Esophagus (tissue), 2 donors: ENCODE data around the gene CFAP74. TPM values are rescaled to one million over a fixed set of nuclear protein-coding genes. Genes with fewer than 3 reads are reported as not detected.
"Not testable (repeated sequence)": the region's sequence is repeated elsewhere in the genome, so short reads cannot be mapped to it uniquely, and the experiment has no call there.

ENCODE experiments used
- H3K27ac ChIP-seq, 2 donors: one replicate each; pipeline ENCODE4 v1.5.1; 2013; ENCODE audit warnings: low read depth in 2 of 2, mild to moderate bottlenecking in 2 of 2, inconsistent platforms in 1 of 2, low read length in 1 of 2, moderate library complexity in 1 of 2
- H3K27me3 ChIP-seq, 2 donors: one replicate each; pipeline ENCODE4 v1.6.1; 2013; ENCODE audit warnings: low read length in 2 of 2, control low read depth in 1 of 2, mild to moderate bottlenecking in 1 of 2; ENCODE audit not compliant: insufficient read depth in 2 of 2, control insufficient read depth in 1 of 2
- H3K36me3 ChIP-seq, 2 donors: one replicate each; pipeline ENCODE4 v1.6.1; 2013; ENCODE audit warnings: low read length in 1 of 2; ENCODE audit not compliant: control insufficient read depth in 2 of 2, insufficient read depth in 2 of 2
- H3K4me1 ChIP-seq, 2 donors: one replicate each; pipeline ENCODE4 v1.6.1; 2013; ENCODE audit warnings: low read length in 1 of 2; ENCODE audit not compliant: control insufficient read depth in 2 of 2, insufficient read depth in 2 of 2
- H3K4me3 ChIP-seq, 2 donors: one replicate each; pipeline ENCODE4 v1.5.1; 2013; ENCODE audit warnings: low read length in 2 of 2, mild to moderate bottlenecking in 2 of 2, low read depth in 1 of 2, moderate library complexity in 1 of 2
- H3K9me3 ChIP-seq, 2 donors: one replicate each; pipeline ENCODE4 v1.6.1; 2013; ENCODE audit warnings: mild to moderate bottlenecking in 2 of 2, low read depth in 1 of 2, low read length in 1 of 2, moderate library complexity in 1 of 2; ENCODE audit not compliant: control insufficient read depth in 2 of 2, insufficient read depth in 1 of 2
- WGBS, 2 donors: extraction: QIAGEN DNeasy Blood & Tissue Kit; methylation state at CpG; one replicate each; pipeline ENCODE4 v1.1.7; 2013; 5-methylcytosine and 5-hydroxymethylcytosine counted together
- polyA plus RNA-seq, 2 donors: library from polyadenylated mRNA; stranded (reverse); fragments of 200-250 nt; gene quantifications; one replicate each; pipeline ENCODE4 v1.2.3, GENCODE V29; 2013
- donor health status: healthy with polysubstance abuse.
- donor health status: Bipolar disorder and iron deficiency.

The CFAP74 gene
- polyA plus RNA-seq, 2 donors, result 0.04 TPM

GRCh38 chr1:1988061-1988945 is 15.3 kb downstream of the CFAP74 start:
- Histone ChIP-seq H3K36me3 (no peaks in the 10 kb centered on the region), H3K9me3 (no peaks in the 10 kb centered on the region), H3K27me3 (no peaks in the 10 kb centered on the region), H3K4me1 (peaks cover 0 to 4% of the 10 kb centered on the region in 2 donors), H3K4me3 (no peak overlapping the region), H3K27ac (no peak overlapping the region)
- WGBS, 2 donors, result 51 to 56% methylated on average over 29 of the region's 29 CpGs

- WGBS, 2 donors, result 84 to 85% methylated on average over 13 of the region's 13 CpGs
- no peak overlapping the region for H3K27ac ChIP-seq
- H3K4me3 ChIP-seq, result no peak overlapping the region
- peaks cover 0 to 4% of the 10 kb centered on the region in 2 donors for H3K4me1 ChIP-seq
- H3K27me3 ChIP-seq, result no peaks in the 10 kb centered on the region
- no peaks in the 10 kb centered on the region for H3K9me3 ChIP-seq
- no peaks in the 10 kb centered on the region for H3K36me3 ChIP-seq
These were observed 16.5 kb downstream of the CFAP74 start for GRCh38 chr1:1987142-1987510.

- H3K27me3 ChIP-seq, result no peaks in the 10 kb centered on the region
- no peak overlapping the region for H3K27ac ChIP-seq
- no peaks in the 10 kb centered on the region for H3K9me3 ChIP-seq
- H3K36me3 ChIP-seq, result no peaks in the 10 kb centered on the region
- H3K4me1 ChIP-seq, result peaks cover 0 to 4% of the 10 kb centered on the region in 2 donors
- no peak overlapping the region for H3K4me3 ChIP-seq
- WGBS, 2 donors, result 79 to 81% methylated on average over 20 to 24 of the region's 24 CpGs
These were observed 17.0 kb downstream of the CFAP74 start for GRCh38 chr1:1986451-1987141.

GRCh38 chr1:1985375-1986050 is 18.1 kb downstream of the CFAP74 start:
- peaks cover 0 to 4% of the 10 kb centered on the region in 2 donors for H3K4me1 ChIP-seq
- no peaks in the 10 kb centered on the region for H3K36me3 ChIP-seq
- no peaks in the 10 kb centered on the region for H3K9me3 ChIP-seq
- H3K27me3 ChIP-seq, result no peaks in the 10 kb centered on the region
- whole genome bisulfite sequencing, 2 donors, result 83% methylated on average over 26 to 32 of the region's 32 CpGs
- no peak overlapping the region for H3K4me3 ChIP-seq
- no peak overlapping the region for H3K27ac ChIP-seq

- no peak overlapping the region for H3K27ac ChIP-seq
- no peaks in the 10 kb centered on the region for H3K36me3 ChIP-seq
- WGBS, 2 donors, result 85 to 86% methylated on average over 17 of the region's 17 CpGs
- H3K4me1 ChIP-seq, result peaks cover 0 to 4% of the 10 kb centered on the region in 2 donors
- H3K9me3 ChIP-seq, result no peaks in the 10 kb centered on the region
- no peak overlapping the region for H3K4me3 ChIP-seq
- no peaks in the 10 kb centered on the region for H3K27me3 ChIP-seq
These were observed 19.0 kb downstream of the CFAP74 start for GRCh38 chr1:1984560-1985070.

- H3K27me3 ChIP-seq, result no peaks in the 10 kb centered on the region
- no peak overlapping the region for H3K27ac ChIP-seq
- peaks cover 0 to 3% of the 10 kb centered on the region in 2 donors for H3K4me1 ChIP-seq
- no peak overlapping the region for H3K4me3 ChIP-seq
- H3K36me3 ChIP-seq, result no peaks in the 10 kb centered on the region
- 85 to 89% methylated on average over 36 of the region's 36 CpGs for WGBS, 2 donors
- H3K9me3 ChIP-seq, result peaks cover 0 to 7% of the 10 kb centered on the region in 2 donors
These were observed 21.0 kb downstream of the CFAP74 start for GRCh38 chr1:1982379-1983232.

- H3K27me3 ChIP-seq, H3K9me3 ChIP-seq, H3K27ac ChIP-seq, H3K4me1 ChIP-seq, H3K4me3 ChIP-seq, H3K36me3 ChIP-seq: not testable (repeated sequence)
- WGBS, 2 donors, result 94 to 97% methylated on average over 65 to 72 of the region's 73 CpGs
These were observed 21.8 kb downstream of the CFAP74 start for GRCh38 chr1:1981631-1982327.

- Histone ChIP-seq H3K36me3 (no peaks in the 10 kb centered on the region), H3K27ac (no peak overlapping the region), H3K4me1 (peaks cover 0 to 3% of the 10 kb centered on the region in 2 donors), H3K9me3 (peaks cover 0 to 7% of the 10 kb centered on the region in 2 donors), H3K27me3 (no peaks in the 10 kb centered on the region), H3K4me3 (no peak overlapping the region)
- 96% methylated on average over 26 of the region's 26 CpGs for WGBS, 2 donors
These were observed 22.5 kb downstream of the CFAP74 start for GRCh38 chr1:1981142-1981500.
